Stimulated activated naive CD4-positive, alpha-beta T cell treated with Interleukin-2 at 50 U/mL for 16 hours (primary cell): ENCODE data around the gene LSM5.

Experiments used
- DNase-seq: peaks from one replicate; lab custom pipeline; 2025; lab: John Stamatoyannopoulos, UW

Gene LSM5

GRCh38 chr7:32490127-32490796 lies at the start of gene LSM5:
Gene LSM5 (minus strand): TSS chr7:32490380. CDS start chr7:32490365, 15 bp downstream.
- DNase-seq, result peak; percentile 90

DNA sequence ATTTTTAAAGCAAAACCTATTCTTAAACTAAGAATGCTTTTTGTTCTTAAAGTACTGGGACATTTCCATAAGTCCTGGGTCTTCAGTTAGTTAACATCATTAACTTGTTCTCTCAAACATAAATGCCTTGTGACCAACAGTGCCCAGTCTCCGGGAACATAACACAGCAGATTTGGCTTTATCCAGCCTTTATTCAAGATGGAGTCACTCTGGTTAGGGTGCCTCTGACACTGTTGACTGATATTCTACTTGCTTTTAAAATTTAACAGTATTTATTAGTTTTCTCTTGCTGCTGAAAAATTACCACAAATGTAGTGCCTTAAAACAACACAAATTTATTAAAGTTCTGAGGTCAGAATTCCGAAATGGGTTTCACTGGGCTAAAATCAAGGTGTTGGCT lies 49.2 kb upstream of the LSM5 start:
- DNase-seq, result no peak

DNA sequence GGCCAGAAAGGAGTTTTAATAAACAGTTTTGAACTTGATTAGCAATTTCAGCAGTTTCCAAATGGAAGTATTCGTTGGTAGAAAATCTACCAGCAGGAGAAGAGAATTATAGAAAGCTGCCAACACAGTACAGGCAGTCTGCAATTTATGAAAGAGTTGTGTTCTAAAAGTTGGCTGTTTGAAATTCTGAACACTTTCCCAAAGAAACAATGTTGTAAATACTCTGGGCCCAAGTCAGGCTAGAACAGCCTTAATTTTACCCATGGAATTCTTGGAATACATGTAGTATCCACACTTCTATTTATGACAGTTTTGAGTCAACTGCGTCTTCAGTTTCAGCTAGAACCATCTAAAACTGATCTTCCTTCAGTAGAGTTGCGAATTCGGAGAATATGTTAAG lies 47.6 kb upstream of the LSM5 start:
- no peak for DNase-seq

DNA sequence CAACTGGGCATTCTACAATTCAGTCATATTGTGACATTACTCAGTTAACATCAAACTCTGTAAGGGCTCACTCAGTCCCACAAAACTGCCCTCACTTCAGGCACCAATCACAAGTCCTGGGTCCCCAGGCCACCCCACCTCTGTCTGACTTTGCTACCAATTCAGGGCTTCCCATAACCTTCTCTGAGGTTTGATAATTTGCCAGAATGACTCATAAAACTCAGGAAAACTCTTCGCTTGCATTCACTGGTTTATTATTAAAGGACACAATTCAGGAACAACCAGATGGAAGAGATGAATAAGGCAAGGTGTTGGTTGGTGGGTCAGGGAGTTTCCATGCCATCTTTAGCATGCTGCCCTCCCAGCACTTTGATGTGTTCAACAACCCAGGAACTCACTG lies 46.4 kb upstream of the LSM5 start:
- DNase-seq, result no peak

DNA sequence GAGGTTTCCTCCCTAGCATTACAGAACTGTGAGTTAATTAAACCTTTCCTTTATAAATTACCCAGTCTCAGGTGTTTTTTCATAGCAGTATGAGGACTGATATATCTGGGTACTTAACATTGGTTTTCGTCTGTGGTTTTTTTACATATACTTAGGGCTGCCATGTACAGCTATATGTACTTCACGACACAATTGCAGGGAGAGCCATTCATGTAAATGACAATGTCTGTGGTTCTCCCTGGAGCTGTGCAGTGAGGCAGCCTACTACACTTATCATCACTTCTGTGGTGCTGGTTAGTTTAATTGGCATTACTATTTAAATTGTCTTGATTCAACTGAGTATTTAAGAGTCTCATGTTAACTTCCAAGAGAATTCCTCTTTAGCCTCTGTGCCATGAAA lies 45.8 kb upstream of the LSM5 start:
- no peak for DNase-seq

GRCh38 chr7:32535162-32535702 lies 45.1 kb upstream of the LSM5 start:
- no peak for DNase-seq

- DNase-seq, result no peak
These were observed 43.3 kb upstream of the LSM5 start for GRCh38 chr7:32533276-32534029.

GRCh38 chr7:32532716-32533115 lies 42.5 kb upstream of the LSM5 start:
- no peak for DNase-seq

DNA sequence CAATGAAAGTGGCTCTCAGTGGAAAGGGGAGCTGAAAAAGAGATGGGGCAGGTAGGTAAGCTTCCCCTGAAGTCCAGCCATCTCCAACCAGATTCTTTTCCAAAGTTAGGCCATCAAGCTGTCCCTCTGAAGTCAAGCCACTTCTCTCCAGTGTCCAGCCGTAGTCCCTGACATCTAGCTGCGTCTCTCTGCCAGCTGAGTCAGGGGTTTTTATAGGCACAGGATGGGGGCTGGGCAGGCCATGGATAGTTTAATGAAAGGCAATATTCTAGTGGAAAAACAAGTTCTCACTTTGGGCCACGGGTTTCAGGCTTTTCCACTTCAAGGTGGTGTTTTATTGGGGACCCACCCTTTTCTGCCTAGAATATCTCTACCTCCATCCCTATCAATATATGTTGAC lies 41.9 kb upstream of the LSM5 start:
- no peak for DNase-seq

DNA sequence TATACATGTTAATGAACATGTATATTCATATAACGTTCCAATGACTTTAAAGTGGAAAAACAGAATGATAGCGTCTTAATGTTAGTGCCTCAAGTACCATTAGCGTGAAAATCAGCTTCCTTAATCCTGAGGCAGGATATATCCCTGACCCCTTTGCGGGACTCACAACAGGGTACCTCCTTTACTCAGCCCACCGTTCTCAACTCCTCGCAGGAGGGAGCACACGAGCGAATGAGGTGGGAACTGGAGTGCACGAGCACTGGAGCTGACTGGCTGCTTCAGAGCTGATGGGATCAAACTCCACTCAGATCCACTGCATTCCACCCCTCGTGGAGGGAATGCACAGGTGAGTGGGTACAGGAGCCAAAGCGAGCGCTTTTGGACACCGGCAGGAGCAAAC lies 41.2 kb upstream of the LSM5 start:
- DNase-seq, result no peak

DNA sequence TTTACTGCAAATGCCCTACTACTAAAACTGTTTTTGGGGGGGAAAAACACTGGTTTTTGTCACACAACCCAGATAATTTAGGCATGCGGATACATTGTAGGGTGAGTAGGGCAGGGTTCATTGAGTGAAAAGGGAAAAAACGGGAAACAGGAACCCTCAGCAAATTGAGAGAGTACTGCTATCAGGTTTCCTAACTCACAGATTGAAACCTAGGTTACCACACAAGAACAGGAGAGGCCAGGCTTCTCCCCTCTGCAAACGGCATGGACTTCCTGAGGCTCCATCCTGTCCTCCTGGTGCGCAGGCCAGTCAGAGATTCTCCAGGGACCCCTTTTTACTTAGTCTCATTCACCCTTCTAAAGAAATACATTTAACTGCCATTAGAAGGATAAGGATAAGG lies 35.7 kb upstream of the LSM5 start:
- no peak for DNase-seq

GRCh38 chr7:32524631-32525030 lies 34.5 kb upstream of the LSM5 start:
- DNase-seq, result no peak

DNA sequence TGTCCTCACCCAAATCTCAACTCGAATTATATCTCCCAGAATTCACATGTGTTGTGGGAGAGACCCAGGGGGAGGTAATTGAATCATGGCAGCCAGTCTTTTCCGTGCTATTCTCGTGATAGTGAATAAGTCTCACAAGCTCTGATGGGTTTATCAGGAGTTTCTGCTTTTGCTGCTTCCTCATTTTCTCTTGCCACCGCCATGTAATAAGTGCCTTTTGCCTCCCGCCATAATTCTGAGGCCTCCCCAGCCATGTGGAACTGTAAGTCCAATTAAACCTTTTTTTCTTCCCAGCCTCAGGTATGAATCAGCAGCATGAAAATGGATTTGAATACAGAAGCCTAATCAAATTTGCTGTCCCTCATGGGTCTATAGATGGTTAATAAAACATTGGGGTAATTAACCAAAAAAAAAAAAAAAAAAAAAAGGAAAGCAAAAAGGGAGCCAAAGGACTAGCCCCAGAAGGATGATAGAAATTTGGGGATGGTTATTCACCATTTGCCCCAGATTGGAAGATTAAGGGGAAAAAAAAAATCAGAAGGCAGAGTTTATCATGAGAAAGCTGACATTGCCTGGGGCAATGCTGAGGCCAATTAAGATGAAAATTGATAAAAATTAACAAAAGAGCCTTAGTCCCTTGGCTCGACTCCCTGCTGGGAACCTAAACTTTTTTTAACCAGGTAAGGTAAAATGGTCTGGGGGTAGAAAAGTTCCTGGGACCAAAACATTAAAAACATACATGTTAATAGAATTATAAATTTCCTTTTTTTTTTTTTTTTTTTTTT lies 32.8 kb upstream of the LSM5 start:
- no peak for DNase-seq

- peak; percentile 31 for DNase-seq
These were observed 29.6 kb upstream of the LSM5 start for GRCh38 chr7:32519763-32520162.

- no peak for DNase-seq
These were observed 28.5 kb upstream of the LSM5 start for GRCh38 chr7:32518534-32519140.

- no peak for DNase-seq
These were observed 26.4 kb upstream of the LSM5 start for GRCh38 chr7:32516551-32517100.

GRCh38 chr7:32515890-32516550 lies 25.8 kb upstream of the LSM5 start:
- no peak for DNase-seq

- no peak for DNase-seq
These were observed 23.0 kb upstream of the LSM5 start for GRCh38 chr7:32513210-32513609.

DNA sequence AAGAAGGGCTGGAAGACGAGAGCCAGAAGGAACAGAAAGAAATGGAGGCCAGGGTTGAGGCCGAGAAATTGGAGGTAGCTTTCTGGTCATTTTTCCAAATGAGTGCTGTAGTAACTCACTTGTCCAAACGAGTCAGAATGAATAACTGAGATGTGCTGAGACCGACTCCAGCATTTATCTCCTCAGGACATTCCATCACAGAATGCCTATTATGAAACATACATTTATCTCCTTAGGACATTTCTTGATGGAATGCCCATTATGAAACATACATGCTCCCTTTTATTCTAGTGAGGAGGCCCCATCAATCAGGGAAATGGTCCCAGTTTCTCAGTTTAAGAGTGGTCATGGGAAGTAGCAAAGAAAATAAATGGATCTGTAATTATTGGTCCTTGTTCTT lies 21.6 kb upstream of the LSM5 start:
- DNase-seq, result no peak

DNA sequence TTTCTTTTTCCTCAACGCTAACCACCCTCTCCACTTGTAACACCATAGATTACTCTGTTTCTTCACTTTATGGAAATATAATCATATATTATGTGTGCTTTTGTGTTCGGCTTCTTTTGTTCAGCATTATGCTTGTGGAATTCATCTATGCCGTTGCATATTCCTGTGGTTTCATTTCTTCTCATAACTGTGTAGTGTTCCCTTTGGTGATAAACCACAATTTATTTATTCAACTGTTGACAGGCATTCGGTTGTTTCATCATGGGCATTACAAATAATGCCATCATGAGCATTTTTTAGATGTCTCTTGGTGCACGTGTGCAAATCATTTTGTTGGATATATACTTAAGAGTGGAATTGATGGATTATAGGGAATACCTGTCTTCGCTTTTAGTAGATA lies 17.2 kb upstream of the LSM5 start:
- no peak for DNase-seq

GRCh38 chr7:32506266-32507054 lies 16.3 kb upstream of the LSM5 start:
- peak; percentile 41 for DNase-seq
